HG03175 (cell line): ENCODE data around the gene USP2.
A peak's percentile ranks its signal among the peaks of the same experiment; 100 is the strongest.

Experiments
- ATAC-seq: cut with Tn5 transposase; IDR thresholded peaks from one replicate; pipeline ENCODE4 v1.9.1; 2021; ENCODE audit warnings: mild to moderate bottlenecking, moderate library complexity; ENCODE audit not compliant: unreplicated experiment

USP2 gene

DNA sequence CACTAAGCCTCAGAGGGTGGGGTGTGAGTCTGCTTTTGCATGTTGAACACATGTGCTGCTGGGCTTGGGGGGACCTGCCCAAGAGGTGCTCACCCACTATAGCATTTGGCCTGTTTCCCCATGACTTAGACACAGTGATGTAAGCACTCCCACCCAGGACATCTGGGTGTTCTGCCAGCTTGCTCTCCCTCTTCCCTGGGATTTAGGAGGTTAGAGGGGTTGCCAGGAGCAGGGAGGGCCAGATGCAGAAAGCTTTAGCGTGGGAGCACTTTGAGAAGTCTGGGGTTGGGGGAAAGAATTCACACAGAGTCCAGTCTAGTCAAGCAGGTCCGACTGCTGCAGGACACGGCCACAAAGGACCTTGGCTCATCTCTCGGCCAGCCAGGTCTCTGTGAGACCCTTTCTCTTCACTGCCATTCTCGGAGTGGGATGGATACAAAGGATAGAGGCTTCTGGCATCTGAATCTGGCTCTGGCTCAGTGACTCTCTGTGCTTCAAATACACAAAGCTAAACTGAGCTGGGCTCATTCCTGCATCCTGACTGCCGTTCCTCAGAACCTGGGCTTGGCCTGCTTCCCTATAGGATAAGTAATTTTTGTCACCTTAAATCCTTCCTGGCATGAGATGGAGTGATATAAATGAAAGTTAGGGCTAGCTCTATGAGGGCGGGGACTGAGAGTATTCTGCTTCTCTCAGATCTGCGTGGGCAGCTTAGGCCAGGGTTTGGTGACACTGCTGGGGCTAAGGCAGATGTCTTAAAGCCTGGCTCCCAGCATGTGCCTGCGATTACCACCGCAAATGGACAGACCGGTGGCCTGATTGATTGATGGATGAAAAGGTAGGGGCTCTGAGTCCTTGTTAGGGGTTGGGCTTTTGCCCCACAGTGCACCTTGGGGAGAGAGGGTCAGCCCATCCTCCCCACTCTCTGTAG, 14.5 kb downstream of the USP2 start:
- ATAC-seq = no peak

DNA sequence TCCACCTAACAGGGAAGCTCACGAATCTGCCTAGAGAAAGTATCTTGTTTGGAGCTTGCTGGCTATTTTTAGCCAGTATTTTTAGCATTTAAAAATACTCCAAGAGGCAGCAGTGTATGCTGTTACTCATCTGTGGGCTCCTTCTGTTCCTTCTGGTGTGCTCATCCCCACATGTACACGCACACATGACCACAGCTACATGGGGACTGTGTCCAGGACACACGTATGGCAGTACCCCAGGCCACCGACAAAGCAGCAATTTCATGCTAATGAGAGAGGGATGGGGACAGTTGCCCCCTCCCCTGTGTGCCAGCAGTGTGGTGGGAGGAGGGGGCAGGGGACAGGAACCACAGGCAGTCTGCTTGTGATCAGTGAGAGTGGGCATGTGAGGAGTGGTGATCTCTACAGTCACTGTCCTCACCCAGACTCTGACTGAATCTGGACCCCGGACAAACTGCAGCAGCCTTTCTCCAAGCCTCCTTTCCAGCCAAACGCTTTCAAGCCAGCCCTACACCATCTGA, 16.4 kb downstream of the USP2 start:
- no peak for ATAC-seq

DNA sequence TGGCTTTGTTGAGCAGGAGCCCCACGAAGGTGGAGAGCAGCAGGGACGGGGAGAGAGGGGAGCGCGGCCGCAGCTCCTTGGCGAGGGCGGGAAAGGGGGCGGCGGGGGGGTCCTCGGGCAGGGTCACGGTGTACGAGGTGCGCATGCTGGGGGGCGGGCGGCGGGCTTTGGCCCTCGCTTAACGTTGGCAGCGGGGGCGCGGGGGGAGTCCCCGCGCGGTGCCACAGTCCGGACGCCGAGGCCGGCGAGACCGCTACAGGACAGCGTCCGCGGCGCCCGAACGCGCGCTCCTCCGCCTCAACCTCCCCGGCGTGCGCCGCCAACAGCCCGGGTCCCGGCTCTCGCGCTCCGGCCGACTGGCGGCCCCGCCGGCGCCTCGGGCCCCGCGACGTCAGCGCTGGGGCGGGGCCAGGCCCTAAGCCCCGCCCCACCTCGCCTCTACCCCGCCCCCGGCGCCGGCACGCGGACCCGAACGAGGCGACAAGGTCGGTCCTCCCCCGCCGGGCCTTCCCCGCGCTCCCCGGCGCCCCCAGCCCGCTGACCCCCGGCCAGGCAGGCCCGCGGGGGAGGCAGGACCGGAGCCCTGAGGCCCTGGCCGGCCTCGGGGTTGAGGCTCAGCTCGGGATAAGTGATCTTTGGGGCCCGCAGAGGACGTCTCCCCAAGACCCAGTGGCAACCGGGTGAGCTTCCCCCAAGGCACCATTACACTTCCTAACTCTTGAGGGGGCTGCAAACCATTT, 17.5 kb downstream of the USP2 start:
- ATAC-seq = peak; percentile 45

DNA sequence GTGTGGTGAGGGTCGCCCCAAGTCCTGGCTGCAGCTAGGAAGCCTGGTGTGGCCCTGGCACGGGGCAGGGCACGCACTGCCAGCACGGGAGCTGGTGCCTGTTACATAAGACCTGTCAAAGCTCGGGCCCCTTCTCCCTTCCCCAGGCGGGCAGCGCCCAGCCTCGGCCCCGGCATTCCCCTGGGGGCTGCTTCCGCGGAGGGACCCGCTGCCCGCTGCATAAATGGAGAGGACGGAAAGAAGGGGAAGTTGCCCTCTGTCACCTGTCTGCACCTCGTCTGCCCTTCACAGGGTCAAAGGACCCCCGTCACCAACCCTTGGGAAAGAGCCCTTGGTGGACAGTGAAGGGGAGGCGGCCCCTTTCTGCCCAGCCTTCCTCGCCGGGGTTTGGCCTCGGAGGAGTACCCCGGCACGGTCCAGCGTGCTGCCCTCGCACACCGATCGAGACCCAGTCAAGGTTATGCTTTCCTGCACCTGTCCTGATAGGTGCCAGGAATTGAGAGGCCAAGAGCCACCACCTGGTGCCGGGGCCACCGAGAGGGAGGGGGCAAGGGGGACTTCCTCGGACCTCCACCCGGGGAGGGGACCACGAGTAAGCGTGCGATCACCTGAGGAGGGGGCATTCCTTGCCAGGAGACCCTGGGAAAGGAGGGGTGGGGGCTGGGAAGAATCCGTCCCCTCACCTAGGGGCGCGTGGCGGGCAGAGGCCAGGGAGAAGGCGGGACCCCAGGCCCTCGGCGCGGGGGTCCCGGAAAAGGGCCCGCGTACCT, 18.2 kb downstream of the USP2 start:
- ATAC-seq = no peak

DNA sequence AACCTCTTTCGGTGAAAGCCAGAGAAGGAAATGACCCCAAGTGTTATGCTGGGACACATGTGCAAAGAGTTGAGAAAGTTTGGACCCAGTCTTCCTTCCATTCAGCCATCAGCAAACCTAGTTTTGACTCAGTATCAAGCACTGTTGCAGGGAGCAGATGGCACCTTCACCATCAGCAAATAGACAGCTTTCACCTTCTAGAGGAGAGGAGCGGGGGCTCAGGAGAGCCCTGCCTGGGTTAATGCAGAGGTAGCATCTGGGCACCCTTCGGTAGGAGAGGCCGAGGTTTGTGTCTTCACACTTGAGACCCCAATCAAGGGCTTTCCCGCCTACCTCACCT, 18.8 kb downstream of the USP2 start:
- no peak for ATAC-seq

DNA sequence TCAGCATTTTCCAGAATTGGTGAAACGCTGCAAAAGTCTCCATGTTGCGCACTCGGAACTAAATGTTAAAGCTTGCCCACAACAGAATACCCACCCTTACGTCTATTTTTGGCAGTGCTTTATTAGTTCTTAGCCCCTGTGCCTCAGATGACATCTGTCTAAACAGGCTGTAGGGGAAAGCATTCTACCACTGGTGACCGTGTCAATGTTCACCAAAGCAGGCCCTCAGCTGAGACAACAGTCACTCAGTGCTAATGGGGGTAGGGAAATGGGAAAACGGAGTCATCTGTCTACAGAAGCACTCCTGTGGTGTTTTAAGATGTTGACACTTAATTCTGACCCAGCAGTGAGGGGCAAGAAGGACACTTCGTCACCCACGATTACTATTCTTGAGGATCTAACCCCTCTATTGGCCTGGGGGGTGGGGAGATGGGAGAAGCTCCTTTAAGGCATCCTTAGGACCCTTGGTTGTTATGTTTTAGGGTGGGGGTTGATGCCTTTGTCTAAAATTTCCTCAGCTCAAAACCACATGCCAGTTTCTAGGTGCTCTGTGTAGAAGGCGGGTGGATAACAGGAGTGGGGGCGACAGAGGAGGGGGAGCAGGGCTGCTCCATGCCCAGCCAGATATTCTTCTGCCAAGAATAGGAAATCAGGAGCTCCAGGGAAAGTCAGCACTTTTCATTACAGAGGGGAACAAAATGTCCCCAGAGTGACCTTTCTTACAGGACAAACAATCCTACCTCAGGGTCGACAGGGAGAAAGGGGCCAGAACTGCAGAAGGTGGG, 19.4 kb downstream of the USP2 start:
- no peak for ATAC-seq

DNA sequence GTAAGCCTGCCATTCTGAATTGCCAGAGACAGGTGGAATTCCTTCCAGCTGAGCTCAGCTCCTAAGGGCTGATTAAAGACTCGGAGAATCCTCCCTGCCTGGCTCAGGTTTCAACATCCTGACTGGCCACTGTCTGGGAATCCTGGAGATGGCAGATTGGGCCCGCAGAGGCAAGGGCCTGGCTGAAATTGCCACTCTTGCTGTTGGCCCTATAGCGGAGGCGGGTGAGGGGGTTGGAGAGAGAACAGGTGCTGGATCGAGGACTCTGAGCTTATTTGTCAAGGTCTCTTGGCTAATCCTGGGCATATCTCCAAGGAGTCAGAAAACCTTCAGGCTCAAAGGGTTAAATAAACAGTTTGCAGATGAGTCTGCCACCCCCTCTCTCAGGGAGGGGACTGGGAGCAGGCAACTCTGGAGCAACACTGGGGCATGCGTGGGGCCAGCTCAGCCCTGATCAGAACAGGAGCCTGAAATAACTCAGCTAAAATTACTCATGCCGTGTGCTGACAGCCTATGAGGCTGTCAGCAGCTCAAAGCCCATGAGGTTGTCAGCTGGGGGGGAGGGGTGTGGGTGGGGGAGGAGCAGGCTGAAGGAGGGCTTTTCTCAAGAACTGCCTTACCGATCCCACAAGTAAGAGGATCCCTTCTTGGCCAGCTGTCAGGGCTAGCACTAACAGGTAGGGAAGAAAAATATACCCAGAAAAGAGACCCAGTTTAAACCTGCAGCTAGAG, 20.3 kb downstream of the USP2 start:
- ATAC-seq = no peak

DNA sequence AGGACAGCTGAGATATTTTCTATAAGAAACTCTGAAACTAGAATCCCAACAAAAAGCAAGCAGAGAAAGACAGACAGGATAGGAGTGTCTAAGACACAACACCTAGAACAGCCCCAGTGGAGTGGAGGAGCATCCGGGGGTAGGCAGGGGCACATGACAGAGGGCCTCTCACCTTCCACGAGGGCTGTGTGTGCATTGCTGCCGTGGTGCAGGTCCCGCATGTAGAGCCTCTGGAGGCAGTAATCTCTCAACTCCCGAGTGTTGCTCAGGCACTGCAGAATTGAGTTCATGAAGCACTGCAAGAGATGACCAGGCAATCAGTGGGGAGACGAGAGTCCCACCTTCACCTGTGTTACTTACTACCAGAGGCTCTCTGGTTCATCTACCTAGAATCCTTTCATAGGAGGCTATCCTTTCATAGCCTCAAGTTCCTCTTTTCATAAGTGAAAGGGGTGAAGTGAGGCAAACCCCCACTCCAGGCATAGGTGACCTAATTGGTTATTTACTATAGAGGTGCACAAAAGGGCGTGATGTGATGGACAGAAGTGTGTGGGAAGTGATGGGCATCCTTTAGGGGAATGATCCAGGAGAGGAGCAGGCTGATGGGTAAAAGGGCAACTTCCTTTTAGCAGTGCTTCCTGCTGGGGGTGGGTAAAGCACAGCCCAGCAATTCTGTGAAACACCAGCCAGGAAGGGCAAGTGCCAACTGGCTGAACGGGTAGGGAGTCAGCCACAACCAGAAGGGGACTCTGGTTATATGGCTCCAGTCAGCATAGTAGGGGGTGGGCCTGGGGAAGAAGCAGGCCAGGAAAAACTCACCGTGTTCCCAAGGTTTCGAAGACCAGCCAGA, 21.9 kb downstream of the USP2 start:
- no peak for ATAC-seq

DNA sequence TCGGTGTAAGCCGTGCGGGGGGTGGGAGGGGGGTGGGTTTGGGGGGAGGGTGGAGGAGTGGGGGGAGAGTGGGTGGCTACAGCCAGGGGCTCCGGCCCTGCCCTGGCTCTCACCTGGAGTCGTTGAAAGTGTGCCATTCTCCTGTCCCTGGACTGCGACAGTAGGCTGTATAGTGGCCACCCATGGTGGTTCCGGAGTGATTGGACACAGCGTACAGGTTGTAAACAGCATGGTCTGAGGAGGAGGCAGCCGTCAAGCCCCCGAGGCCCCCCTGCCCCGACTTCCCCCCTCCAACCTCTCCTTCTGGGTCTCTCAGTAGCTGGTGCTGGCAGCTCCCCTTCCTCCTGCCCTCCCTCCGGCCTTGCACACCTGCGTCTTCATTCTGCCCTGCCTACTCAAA, 24.4 kb downstream of the USP2 start:
- no peak for ATAC-seq

DNA sequence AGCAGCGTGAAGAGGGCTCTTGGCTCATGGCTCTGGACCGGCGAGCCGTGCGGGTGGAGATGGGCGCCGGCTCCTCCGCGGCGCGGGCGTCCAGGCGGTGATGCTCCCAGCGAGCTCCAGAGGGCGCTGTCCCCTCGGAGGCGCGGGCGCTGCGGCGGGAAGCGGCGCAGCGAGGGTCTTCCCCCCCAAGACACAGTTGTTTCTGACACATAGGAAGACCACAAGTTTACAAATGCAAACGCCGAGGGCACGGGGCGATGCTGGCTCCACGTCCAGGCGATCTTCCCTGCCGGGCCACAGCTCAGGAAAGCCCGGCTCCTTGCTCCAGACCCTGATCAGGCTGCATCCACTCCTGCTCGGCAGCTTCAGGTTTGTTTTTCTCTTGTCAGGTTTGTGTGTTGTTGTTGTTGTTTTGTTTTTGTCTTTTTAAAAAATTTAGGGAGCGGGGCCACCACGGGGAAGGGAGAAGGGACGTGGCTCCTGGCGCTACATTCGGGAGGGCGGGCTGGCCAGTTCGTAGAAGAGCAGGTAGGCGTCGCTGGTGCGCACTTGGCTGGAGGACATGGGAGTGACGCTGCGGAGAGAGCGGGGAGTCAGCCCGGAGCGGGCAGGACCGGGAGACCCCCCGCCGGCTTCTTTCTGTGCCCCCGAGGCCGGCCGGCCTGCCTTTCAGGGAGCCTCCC, 25.0 kb downstream of the USP2 start:
- peak; percentile 67 for ATAC-seq

DNA sequence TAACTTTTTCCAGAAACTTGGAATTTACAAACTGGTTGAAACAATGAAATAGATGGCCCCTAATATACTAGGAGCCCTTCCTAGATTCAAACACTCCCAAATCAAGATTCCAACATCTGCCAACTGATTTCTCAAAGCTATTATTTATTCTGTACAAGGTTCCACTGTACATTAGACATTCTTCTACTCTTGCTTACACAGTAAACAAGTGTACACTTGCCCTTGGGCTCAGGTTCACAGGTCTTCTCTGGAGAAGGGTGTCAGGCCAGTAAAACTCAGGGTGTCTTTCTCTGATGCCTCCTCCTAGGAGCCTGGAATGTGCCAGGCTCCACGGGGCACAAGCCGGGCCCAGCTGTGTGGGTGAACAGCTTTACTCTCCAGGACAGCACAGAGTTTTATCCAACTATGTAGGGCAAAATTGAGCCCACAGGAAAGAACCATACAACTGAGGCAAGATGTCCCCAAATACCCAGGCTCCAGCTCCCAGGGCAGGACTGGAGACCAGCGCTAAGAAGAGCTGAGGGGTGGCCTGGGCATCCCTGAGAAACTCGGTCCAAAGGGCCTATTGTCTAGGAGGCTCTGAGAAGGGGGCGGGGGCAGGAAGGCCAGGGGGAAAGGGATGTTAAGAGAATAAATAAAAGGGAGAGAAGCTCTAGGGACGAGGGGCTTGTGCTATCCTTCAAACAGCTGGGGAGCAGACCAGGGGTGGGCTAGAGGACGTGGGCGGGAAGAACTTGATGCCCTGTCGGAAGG, 26.2 kb downstream of the USP2 start:
- ATAC-seq = no peak

DNA sequence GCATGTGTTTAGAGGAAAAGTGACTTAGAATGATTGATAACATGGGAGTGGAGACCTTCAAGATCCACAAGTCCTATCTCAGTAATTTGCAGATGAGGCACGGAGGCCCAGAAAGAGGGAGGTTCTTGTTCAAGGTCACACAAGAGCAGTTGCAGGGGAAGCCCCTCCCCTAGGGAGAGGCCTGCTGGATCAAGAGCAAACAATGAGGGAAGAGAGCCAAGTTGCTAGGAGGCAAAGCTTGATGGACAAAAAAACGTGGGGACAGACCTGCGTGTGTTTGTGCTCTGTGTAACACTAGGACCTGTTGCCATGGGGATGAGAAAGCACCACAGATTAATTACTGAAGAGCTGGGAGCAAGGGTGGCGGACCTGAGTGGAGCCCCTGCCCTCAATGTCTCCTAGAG, 28.6 kb downstream of the USP2 start:
- ATAC-seq = no peak

DNA sequence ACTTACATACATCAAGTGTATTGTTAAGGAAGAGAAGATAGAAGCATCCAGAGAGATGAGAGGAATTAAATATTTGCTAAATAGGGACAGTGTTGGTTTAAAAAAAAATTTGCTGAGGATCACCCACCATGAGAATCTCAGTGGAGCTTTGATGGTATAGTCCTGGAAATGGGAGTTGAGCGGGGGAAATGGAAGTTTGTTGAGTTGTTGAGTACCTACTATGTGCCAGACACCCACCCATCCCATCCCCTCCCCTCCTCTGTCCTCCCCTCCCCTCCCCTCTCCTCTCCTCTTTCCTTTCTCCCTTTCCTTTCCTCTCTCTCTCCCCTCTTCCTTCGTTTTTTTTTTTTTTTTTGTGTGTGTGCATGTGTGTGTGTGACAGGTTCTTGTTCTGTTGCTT, 30.3 kb downstream of the USP2 start:
- no peak for ATAC-seq

DNA sequence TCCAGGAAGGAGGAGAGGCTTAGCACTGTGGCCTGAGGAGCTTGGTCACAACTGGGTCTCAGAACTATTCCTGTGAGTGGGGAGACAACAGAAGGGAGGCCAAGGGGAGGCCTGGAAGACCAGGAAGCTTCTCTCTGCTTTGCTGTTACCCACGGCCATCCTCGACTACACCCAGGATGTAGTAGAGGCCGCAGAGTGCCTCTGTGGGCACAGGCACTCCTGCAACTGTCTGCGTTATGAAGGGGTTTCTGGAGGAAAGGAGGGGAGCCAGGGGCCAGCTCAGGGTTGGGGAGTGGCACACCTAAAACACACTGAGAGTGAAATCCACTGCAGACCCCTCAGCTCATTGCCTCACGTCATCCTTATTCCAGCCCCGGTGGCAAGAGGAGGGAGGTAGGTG, 31.2 kb downstream of the USP2 start:
- ATAC-seq = no peak

DNA sequence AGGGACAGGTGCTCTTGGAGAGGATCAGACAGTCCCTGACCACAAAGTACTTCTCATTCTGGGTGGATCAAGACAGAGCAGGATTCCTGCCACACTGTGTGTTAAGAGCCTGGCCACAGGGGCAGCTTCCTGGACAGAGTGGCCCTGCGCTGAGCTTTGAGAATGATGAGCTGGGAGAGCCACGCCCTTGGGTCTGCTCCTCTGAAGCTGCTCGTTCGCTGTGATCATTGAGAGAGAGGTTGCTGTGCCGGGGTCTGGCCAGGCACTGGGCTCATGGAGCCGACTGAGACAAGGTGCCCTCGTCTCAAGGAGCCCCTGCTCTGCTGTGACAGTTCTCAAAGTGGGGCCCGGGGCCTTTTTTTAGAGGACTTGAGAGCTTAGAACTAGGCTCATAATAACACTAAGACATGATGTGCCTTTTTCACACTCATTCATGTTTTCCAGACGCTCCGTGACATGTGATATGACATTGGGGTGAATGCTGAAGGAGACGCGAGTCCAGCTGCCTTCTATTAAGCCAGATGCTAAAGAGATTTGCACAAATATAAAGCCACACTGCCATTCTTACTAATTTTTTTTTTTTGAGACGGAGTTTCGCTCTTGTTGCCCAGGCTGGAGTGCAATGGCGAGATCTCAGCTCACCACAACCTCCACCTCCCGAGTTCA, 33.4 kb downstream of the USP2 start:
- ATAC-seq = no peak

DNA sequence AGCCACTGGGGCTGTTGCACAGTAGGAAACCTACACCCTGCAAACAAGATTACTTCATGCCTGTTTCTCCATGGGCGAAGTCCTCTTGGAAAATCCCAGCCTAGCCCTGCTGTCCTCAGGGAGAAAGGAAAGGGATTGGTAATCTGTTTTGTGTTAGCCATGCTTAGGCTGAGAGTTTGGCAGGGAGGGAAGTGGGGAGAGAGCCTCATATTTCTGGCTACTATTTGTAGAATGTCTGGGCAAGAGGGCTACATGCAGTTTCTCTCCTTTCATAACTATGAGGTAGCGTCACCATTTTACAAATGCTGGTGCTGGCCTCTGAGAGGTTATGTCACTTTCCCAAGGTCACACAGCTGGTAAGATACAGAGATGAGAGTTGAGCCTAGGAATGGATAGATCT, 34.2 kb downstream of the USP2 start:
- no peak for ATAC-seq

DNA sequence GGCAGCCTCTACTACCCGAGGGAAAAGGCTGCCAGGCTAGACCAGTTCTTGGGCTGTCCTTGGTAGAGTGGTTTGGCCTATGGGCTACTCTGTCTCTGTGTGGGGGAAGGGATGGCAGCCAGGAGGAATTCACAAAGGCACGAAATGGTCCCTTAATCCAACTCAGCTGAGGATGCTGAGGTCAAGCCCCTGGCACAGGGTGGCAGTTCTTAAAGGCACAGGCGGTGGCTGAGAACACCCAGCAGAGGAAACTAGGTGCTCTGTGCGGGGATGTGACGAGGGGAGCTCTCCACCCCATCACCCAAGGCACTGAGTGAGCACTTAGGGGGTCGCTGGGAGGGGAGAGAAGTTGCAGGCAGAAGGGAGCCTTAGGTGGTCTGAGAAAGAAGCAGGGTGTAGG, 34.9 kb downstream of the USP2 start, which contains the start of gene MFRP:
Gene MFRP (minus strand): TSS at position 101 of the 400 bp plus-strand sequence. CDS start 192 bp downstream, outside the sequence.
- ATAC-seq = no peak
